Ecto neural progenitor cell (in vitro differentiated cells): ENCODE results near the gene ALCAM.

Source experiments
- DNase-seq: peaks from one replicate; pipeline ENCODE4 v3.0.0-alpha.2; 2018; ENCODE audit warnings: low spot score

Gene ALCAM

GRCh38 chr3:105532251-105532650, 165.5 kb downstream of the ALCAM start:
- no peak for DNase-seq

- no peak for DNase-seq
Measured at GRCh38 chr3:105533960-105534359, 167.3 kb downstream of the ALCAM start.

GRCh38 chr3:105534491-105534890, 167.8 kb downstream of the ALCAM start:
- no peak for DNase-seq

- no peak for DNase-seq
Measured at GRCh38 chr3:105537371-105538080, 170.8 kb downstream of the ALCAM start.

GRCh38 chr3:105538483-105538882, 171.8 kb downstream of the ALCAM start:
- no peak for DNase-seq

GRCh38 chr3:105539897-105540296, 173.2 kb downstream of the ALCAM start:
- DNase-seq: no peak

GRCh38 chr3:105542282-105543019, 175.7 kb downstream of the ALCAM start:
- no peak for DNase-seq

GRCh38 chr3:105545051-105545450, 178.3 kb downstream of the ALCAM start:
- DNase-seq: no peak

GRCh38 chr3:105553851-105554250, 187.1 kb downstream of the ALCAM start:
- DNase-seq: no peak

- DNase-seq: no peak
Measured at GRCh38 chr3:105555206-105555605, 188.5 kb downstream of the ALCAM start.

GRCh38 chr3:105559856-105560255, 193.1 kb downstream of the ALCAM start:
- no peak for DNase-seq

GRCh38 chr3:105561876-105562275, 195.2 kb downstream of the ALCAM start:
- no peak for DNase-seq

- no peak for DNase-seq
Measured at GRCh38 chr3:105564546-105565288, 198.0 kb downstream of the ALCAM start.

GRCh38 chr3:105571005-105571404, 204.3 kb downstream of the ALCAM start:
- no peak for DNase-seq

GRCh38 chr3:105572501-105572900, 205.8 kb downstream of the ALCAM start:
- DNase-seq: no peak

GRCh38 chr3:105579439-105579838, 212.7 kb downstream of the ALCAM start:
- DNase-seq: no peak

- no peak for DNase-seq
Measured at GRCh38 chr3:105580296-105580965, 213.7 kb downstream of the ALCAM start.

- no peak for DNase-seq
Measured at GRCh38 chr3:105582015-105582414, 215.3 kb downstream of the ALCAM start.

GRCh38 chr3:105584003-105584790, 217.5 kb downstream of the ALCAM start:
- no peak for DNase-seq

GRCh38 chr3:105593315-105593714, 226.6 kb downstream of the ALCAM start:
- no peak for DNase-seq

GRCh38 chr3:105594219-105594618, 227.5 kb downstream of the ALCAM start:
- DNase-seq: no peak
